ENCODE results near the gene RIPK4. TPM values are rescaled to one million over a fixed set of nuclear protein-coding genes. Genes with fewer than 3 reads are reported as not detected.

Gene RIPK4
- total RNA-seq, 4 donors from 2014 or later, result 38.6 to 59.5 (median 50.0) TPM

DNA sequence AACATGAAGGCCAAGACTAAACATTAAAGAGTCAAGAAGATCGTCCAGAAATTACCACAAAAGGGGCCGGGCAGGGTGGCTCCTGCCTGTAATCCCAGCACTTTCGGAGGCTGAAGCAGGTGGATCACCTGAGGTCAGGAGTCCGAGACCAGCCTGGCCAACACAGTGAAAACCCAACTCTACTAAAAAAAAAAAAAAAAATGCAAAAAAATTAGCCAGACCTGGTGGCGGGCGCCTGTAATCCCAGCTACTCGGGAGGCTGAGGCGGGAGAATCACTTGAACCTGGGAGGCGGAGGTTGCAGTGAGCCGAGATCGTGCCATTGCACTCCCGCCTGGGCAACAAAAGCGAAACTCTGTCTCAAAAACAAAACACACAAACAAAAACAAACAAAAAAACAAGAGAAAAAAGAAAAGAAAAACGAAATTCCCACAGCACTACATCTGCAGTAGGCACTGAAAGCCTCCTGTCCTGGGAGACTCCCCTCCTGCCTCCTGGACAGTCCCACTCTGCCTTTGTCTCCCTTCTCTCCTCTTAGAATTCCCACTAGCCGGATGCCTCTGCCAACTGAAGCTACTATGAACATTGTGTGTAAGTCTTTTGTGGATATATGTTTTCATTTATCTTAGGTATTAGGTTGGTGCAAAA lies 17.7 kb upstream of the RIPK4 start:
- Histone ChIP-seq H3K27me3 (peaks cover 41% of the 10 kb centered on the region), H3K9me3 (no peaks in the 10 kb centered on the region)
- WGBS, result 94% methylated on average over 15 of the region's 15 CpGs

DNA sequence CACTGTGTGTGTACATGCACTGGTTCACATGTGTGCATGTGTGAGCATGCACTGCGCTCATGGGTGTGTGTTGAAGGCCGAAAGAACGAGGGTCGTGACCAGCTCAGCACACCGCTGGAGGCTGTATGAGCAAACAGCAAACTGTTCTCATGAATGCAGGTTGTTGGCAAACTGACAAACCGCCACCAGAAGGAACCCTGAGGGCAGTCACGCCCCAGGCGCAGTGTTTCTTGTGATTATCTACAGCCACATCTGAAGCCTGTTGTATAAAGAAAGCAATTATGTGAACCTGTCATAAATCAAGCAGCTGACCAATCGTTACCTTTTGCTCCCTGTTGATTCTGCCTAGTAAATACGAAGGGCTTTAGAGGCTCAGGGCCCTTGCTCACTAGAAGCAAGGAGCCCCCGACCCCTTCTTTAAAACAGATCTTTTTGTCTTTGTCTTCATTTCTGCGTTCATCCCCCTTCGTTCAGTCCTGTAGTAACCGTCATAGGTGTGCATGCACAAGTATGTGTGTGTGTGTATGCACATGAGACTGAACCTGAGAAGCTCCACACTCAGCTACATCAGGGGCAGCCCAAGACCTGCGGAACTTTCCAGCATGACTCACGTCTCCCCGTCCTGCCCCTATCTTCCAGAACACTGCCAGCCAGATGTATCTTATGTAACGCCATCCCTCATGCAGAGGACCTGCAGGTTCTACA lies 16.8 kb upstream of the RIPK4 start:
- TF ChIP-seq POLR2A (IDR thresholded peaks at IDR 0.05) (no peak), EP300 (IDR thresholded peaks at IDR 0.05) (no peak), POLR2AphosphoS5 (IDR thresholded peaks at IDR 0.05) (peak in 1 of 3 donors; percentile 6)
- TF ChIP-seq, protein P1, sequence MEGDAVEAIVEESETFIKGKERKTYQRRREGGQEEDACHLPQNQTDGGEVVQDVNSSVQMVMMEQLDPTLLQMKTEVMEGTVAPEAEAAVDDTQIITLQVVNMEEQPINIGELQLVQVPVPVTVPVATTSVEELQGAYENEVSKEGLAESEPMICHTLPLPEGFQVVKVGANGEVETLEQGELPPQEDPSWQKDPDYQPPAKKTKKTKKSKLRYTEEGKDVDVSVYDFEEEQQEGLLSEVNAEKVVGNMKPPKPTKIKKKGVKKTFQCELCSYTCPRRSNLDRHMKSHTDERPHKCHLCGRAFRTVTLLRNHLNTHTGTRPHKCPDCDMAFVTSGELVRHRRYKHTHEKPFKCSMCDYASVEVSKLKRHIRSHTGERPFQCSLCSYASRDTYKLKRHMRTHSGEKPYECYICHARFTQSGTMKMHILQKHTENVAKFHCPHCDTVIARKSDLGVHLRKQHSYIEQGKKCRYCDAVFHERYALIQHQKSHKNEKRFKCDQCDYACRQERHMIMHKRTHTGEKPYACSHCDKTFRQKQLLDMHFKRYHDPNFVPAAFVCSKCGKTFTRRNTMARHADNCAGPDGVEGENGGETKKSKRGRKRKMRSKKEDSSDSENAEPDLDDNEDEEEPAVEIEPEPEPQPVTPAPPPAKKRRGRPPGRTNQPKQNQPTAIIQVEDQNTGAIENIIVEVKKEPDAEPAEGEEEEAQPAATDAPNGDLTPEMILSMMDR (IDR thresholded peaks at IDR 0.05), result no peak
- 41% methylated on average over 18 of the region's 18 CpGs for WGBS
- H3K4me3 ChIP-seq, result no peak overlapping the region
- H3K27me3 ChIP-seq, result peaks cover 50% of the 10 kb centered on the region
- peaks cover 8% of the 10 kb centered on the region for H3K4me1 ChIP-seq
- H3K27ac ChIP-seq, result no peak overlapping the region
- no peaks in the 10 kb centered on the region for H3K9me3 ChIP-seq
- peak in 1 of 2 donors; percentile 57 for DNase-seq (ENCODE audit: low spot score in 2 of 2)
- no peaks in the 10 kb centered on the region for H3K36me3 ChIP-seq

More for the DNA sequence above, 17.7 kb upstream of the RIPK4 start:
- Histone ChIP-seq H3K36me3 (no peaks in the 10 kb centered on the region), H3K4me1 (peaks cover 8% of the 10 kb centered on the region), H3K27ac (no peak overlapping the region), H3K4me3 (no peak overlapping the region)
- DNase-seq (ENCODE audit: low spot score in 2 of 2), result peak in 1 of 2 donors; percentile 16
- TF ChIP-seq POLR2A (IDR thresholded peaks at IDR 0.05) (no peak), POLR2AphosphoS5 (IDR thresholded peaks at IDR 0.05) (no peak), EP300 (IDR thresholded peaks at IDR 0.05) (no peak)
- TF ChIP-seq, protein P1 (IDR thresholded peaks at IDR 0.05), result no peak

DNA sequence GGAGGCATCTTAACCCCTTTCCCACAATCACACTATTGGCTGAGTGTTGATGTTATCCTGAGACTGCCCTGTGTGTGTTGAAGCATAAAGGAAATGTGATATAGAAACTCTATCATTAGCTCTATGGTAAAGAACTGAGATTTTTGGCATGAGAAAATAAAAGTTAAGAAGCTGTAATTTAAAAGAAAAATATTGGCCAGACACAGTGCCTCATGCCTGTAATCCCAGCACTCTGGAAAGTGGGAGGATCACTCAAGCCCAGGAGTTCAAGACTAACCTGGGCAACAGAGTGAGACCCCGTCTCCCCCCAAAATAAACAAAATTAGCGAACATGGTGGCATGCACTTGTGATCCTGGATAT lies 14.2 kb upstream of the RIPK4 start:
- H3K36me3 ChIP-seq, result no peaks in the 10 kb centered on the region
- H3K9me3 ChIP-seq, result no peaks in the 10 kb centered on the region
- peaks cover 17% of the 10 kb centered on the region for H3K4me1 ChIP-seq
- H3K27me3 ChIP-seq, result peaks cover 48% of the 10 kb centered on the region
- H3K4me3 ChIP-seq, result no peak overlapping the region
- TF ChIP-seq, protein P1 (IDR thresholded peaks at IDR 0.05), result no peak
- TF ChIP-seq EP300 (IDR thresholded peaks at IDR 0.05), result no peak
- no peak for TF ChIP-seq POLR2A (IDR thresholded peaks at IDR 0.05)
- TF ChIP-seq POLR2AphosphoS5 (IDR thresholded peaks at IDR 0.05), result no peak
- DNase-seq (ENCODE audit: low spot score in 2 of 2), result no peak
- 81% methylated on average over 2 of the region's 2 CpGs for WGBS
- H3K27ac ChIP-seq, result no peak overlapping the region

DNA sequence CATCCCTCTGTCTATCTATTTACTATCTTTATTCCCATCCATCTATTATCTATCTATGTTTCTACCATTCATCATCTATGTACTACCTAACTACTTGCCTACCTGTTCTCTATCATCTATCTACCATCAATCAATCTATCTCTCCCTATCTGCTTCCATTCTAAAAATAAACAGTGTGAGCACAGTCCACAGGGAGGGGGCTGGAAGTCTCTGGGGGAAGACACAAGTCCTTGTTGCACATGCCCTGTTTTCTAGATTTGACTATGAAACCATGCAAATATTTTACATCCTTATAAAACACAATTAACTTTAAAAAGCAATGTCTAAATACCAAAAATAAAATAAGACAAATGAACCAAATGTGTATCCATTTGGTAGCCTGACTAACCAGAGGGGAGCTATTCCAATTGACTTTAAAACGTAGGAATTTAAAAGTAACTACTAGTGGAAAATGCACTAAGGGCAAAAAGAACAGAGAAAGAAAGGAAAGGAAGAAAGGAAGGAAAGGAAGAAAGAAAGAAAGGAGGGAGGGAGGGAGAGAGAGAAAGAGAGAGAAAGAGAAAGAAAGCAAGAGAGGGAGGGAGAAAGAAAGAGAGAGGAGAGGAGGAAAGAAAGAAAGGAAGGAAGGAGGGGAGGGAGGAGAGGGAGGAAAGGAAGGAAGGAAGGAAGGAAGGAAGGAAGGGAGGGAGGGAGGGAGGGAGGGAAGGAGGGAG lies 13.6 kb upstream of the RIPK4 start:
- H3K27me3 ChIP-seq, result peaks cover 52% of the 10 kb centered on the region
- TF ChIP-seq, protein P1 (IDR thresholded peaks at IDR 0.05), result no peak
- TF ChIP-seq POLR2A (IDR thresholded peaks at IDR 0.05), result no peak
- TF ChIP-seq EP300 (IDR thresholded peaks at IDR 0.05), result no peak
- TF ChIP-seq POLR2AphosphoS5 (IDR thresholded peaks at IDR 0.05), result no peak
- no peak overlapping the region for H3K4me3 ChIP-seq
- H3K27ac ChIP-seq, result no peak overlapping the region
- no peaks in the 10 kb centered on the region for H3K9me3 ChIP-seq
- WGBS, result 66% methylated on average over 1 of the region's 1 CpG
- no peaks in the 10 kb centered on the region for H3K36me3 ChIP-seq
- no peak for DNase-seq (ENCODE audit: low spot score in 2 of 2)
- H3K4me1 ChIP-seq, result peaks cover 17% of the 10 kb centered on the region

DNA sequence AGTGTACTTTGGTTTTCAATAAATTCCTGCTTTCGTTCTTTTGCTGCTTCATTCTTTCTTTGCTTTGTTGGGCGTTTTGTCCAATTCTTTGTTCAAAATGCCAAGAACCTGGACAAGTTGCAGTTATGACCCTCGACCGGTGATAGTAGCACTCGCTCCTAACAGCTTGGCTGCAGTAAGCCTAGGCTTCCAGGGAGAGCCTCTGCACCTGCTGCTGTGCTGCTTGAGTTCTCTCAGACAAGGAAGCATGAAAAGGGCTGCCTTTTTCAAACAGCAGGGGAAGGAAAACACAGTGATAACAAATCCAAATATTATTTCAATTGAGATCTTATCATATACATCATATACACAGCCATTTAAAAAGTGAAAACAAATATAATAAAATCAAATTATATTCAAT lies 12.8 kb upstream of the RIPK4 start:
- Histone ChIP-seq H3K36me3 (no peaks in the 10 kb centered on the region), H3K4me3 (no peak overlapping the region), H3K27me3 (peaks cover 52% of the 10 kb centered on the region), H3K4me1 (peaks cover 17% of the 10 kb centered on the region), H3K9me3 (no peaks in the 10 kb centered on the region), H3K27ac (no peak overlapping the region)
- TF ChIP-seq POLR2A (IDR thresholded peaks at IDR 0.05) (no peak), POLR2AphosphoS5 (IDR thresholded peaks at IDR 0.05) (no peak), EP300 (IDR thresholded peaks at IDR 0.05) (no peak)
- TF ChIP-seq, protein P1 (IDR thresholded peaks at IDR 0.05), result no peak
- DNase-seq (ENCODE audit: low spot score in 2 of 2), result no peak
- WGBS, result 61% methylated on average over 5 of the region's 5 CpGs

Data from suprapubic skin (tissue), 4 donors.